ENCODE results near the gene CDX1.

Gene CDX1

GRCh38 chr5:150168864-150169263, 2.3 kb downstream of the CDX1 start:
- in situ Hi-C loops (cut with MboI; ENCODE audit: low sequenced_read_pairs) = no loop called here
- Histone ChIP-seq H3K36me3 (replicated peaks) (no peaks in the 10 kb centered on the region), H3K27me3 (ENCODE audit: low read depth) (no peaks in the 10 kb centered on the region), H3K4me3 (no peak overlapping the region), H3K9me3 (no peaks in the 10 kb centered on the region), H3K4me1 (no peaks in the 10 kb centered on the region)
- DNase-seq (ENCODE audit: low spot score in 2 of 2) = no peak

- H3K36me3 ChIP-seq (replicated peaks) = no peaks in the 10 kb centered on the region
- H3K9me3 ChIP-seq = no peaks in the 10 kb centered on the region
- no peak for DNase-seq (ENCODE audit: low spot score in 2 of 2)
- no peaks in the 10 kb centered on the region for H3K4me1 ChIP-seq
- in situ Hi-C loops (cut with MboI; ENCODE audit: low sequenced_read_pairs) = no loop called here
- H3K27me3 ChIP-seq (ENCODE audit: low read depth) = no peaks in the 10 kb centered on the region
- H3K4me3 ChIP-seq = no peak overlapping the region
These were observed 5.6 kb downstream of the CDX1 start for GRCh38 chr5:150172145-150172544.

GRCh38 chr5:150172556-150172955, 6.0 kb downstream of the CDX1 start:
- Histone ChIP-seq H3K4me1 (no peaks in the 10 kb centered on the region), H3K4me3 (no peak overlapping the region), H3K9me3 (no peaks in the 10 kb centered on the region), H3K36me3 (replicated peaks) (no peaks in the 10 kb centered on the region), H3K27me3 (ENCODE audit: low read depth) (no peaks in the 10 kb centered on the region)
- no peak for DNase-seq (ENCODE audit: low spot score in 2 of 2)
- in situ Hi-C loops (cut with MboI; ENCODE audit: low sequenced_read_pairs) = no loop called here

GRCh38 chr5:150173161-150173560, 6.6 kb downstream of the CDX1 start:
- no peaks in the 10 kb centered on the region for H3K4me1 ChIP-seq
- no peaks in the 10 kb centered on the region for H3K36me3 ChIP-seq (replicated peaks)
- H3K27me3 ChIP-seq (ENCODE audit: low read depth) = no peaks in the 10 kb centered on the region
- no peak for DNase-seq (ENCODE audit: low spot score in 2 of 2)
- no peak overlapping the region for H3K4me3 ChIP-seq
- no peaks in the 10 kb centered on the region for H3K9me3 ChIP-seq
- in situ Hi-C loops (cut with MboI; ENCODE audit: low sequenced_read_pairs) = no loop called here

GRCh38 chr5:150174285-150174684, 7.7 kb downstream of the CDX1 start:
- no peak overlapping the region for H3K4me3 ChIP-seq
- no peak for DNase-seq (ENCODE audit: low spot score in 2 of 2)
- in situ Hi-C loops (cut with MboI; ENCODE audit: low sequenced_read_pairs) = no loop called here

GRCh38 chr5:150175076-150175475, 8.5 kb downstream of the CDX1 start:
- in situ Hi-C loops (cut with MboI; ENCODE audit: low sequenced_read_pairs) = no loop called here
- Histone ChIP-seq H3K27me3 (ENCODE audit: low read depth) (no peaks in the 10 kb centered on the region), H3K4me1 (no peaks in the 10 kb centered on the region), H3K36me3 (replicated peaks) (no peaks in the 10 kb centered on the region), H3K4me3 (no peak overlapping the region), H3K9me3 (no peaks in the 10 kb centered on the region)
- no peak for DNase-seq (ENCODE audit: low spot score in 2 of 2)

More at GRCh38 chr5:150174285-150174684, 7.7 kb downstream of the CDX1 start:
- no peaks in the 10 kb centered on the region for H3K9me3 ChIP-seq
- no peaks in the 10 kb centered on the region for H3K4me1 ChIP-seq
- no peaks in the 10 kb centered on the region for H3K27me3 ChIP-seq (ENCODE audit: low read depth)
- H3K36me3 ChIP-seq (replicated peaks) = no peaks in the 10 kb centered on the region

GRCh38 chr5:150175536-150175935, 9.0 kb downstream of the CDX1 start:
- peak; percentile 17 to 58 for DNase-seq (ENCODE audit: low spot score in 2 of 2)
- Histone ChIP-seq H3K9me3 (no peaks in the 10 kb centered on the region), H3K27me3 (ENCODE audit: low read depth) (no peaks in the 10 kb centered on the region), H3K4me1 (no peaks in the 10 kb centered on the region), H3K4me3 (no peak overlapping the region), H3K36me3 (replicated peaks) (no peaks in the 10 kb centered on the region)
- in situ Hi-C loops (cut with MboI; ENCODE audit: low sequenced_read_pairs) = no loop called here

GRCh38 chr5:150176745-150177477, 10.3 kb downstream of the CDX1 start:
- Histone ChIP-seq H3K4me3 (no peak overlapping the region), H3K36me3 (replicated peaks) (no peaks in the 10 kb centered on the region), H3K4me1 (no peaks in the 10 kb centered on the region), H3K9me3 (no peaks in the 10 kb centered on the region), H3K27me3 (ENCODE audit: low read depth) (no peaks in the 10 kb centered on the region)
- DNase-seq (ENCODE audit: low spot score in 2 of 2) = no peak
- in situ Hi-C loops (cut with MboI; ENCODE audit: low sequenced_read_pairs) = no loop called here

GRCh38 chr5:150177721-150178120, 11.1 kb downstream of the CDX1 start:
- H3K4me1 ChIP-seq = no peaks in the 10 kb centered on the region
- in situ Hi-C loops (cut with MboI; ENCODE audit: low sequenced_read_pairs) = no loop called here
- no peak for DNase-seq (ENCODE audit: low spot score in 2 of 2)
- H3K27me3 ChIP-seq (ENCODE audit: low read depth) = no peaks in the 10 kb centered on the region
- no peak overlapping the region for H3K4me3 ChIP-seq
- H3K9me3 ChIP-seq = no peaks in the 10 kb centered on the region
- H3K36me3 ChIP-seq (replicated peaks) = no peaks in the 10 kb centered on the region

GRCh38 chr5:150178262-150178661, 11.7 kb downstream of the CDX1 start:
- H3K9me3 ChIP-seq = no peaks in the 10 kb centered on the region
- no peaks in the 10 kb centered on the region for H3K27me3 ChIP-seq (ENCODE audit: low read depth)
- H3K4me1 ChIP-seq = no peaks in the 10 kb centered on the region
- no peaks in the 10 kb centered on the region for H3K36me3 ChIP-seq (replicated peaks)
- no peak overlapping the region for H3K4me3 ChIP-seq
- in situ Hi-C loops (cut with MboI; ENCODE audit: low sequenced_read_pairs) = no loop called here
- DNase-seq (ENCODE audit: low spot score in 2 of 2) = no peak

GRCh38 chr5:150179019-150179620, 12.5 kb downstream of the CDX1 start:
- no peak for DNase-seq (ENCODE audit: low spot score in 2 of 2)
- Histone ChIP-seq H3K36me3 (replicated peaks) (no peaks in the 10 kb centered on the region), H3K27me3 (ENCODE audit: low read depth) (no peaks in the 10 kb centered on the region), H3K9me3 (no peaks in the 10 kb centered on the region), H3K4me1 (no peaks in the 10 kb centered on the region), H3K4me3 (no peak overlapping the region)
- in situ Hi-C loops (cut with MboI; ENCODE audit: low sequenced_read_pairs) = no loop called here

GRCh38 chr5:150180241-150181026, 13.9 kb downstream of the CDX1 start:
- H3K4me1 ChIP-seq = no peaks in the 10 kb centered on the region
- H3K4me3 ChIP-seq = no peak overlapping the region
- no peaks in the 10 kb centered on the region for H3K27me3 ChIP-seq (ENCODE audit: low read depth)
- in situ Hi-C loops (cut with MboI; ENCODE audit: low sequenced_read_pairs) = no loop called here
- DNase-seq (ENCODE audit: low spot score in 2 of 2) = no peak
- no peaks in the 10 kb centered on the region for H3K36me3 ChIP-seq (replicated peaks)
- H3K9me3 ChIP-seq = no peaks in the 10 kb centered on the region

- H3K27me3 ChIP-seq (ENCODE audit: low read depth) = no peaks in the 10 kb centered on the region
- H3K9me3 ChIP-seq = no peaks in the 10 kb centered on the region
- H3K4me1 ChIP-seq = no peaks in the 10 kb centered on the region
- H3K4me3 ChIP-seq = no peak overlapping the region
- in situ Hi-C loops (cut with MboI; ENCODE audit: low sequenced_read_pairs) = no loop called here
- no peak for DNase-seq (ENCODE audit: low spot score in 2 of 2)
- no peaks in the 10 kb centered on the region for H3K36me3 ChIP-seq (replicated peaks)
These were observed 14.4 kb downstream of the CDX1 start for GRCh38 chr5:150181027-150181426.

Measured in HAP-1 (cell line).